Fibroblast of mammary gland (primary cell): ENCODE measurements around the gene C10orf90.

Experiments
- DNase-seq: peaks from one replicate; pipeline ENCODE4 v3.0.0-alpha.2; 2010; ENCODE audit warnings: low read depth
- H3K4me3 ChIP-seq: 2 replicates; pipeline ENCODE4 v1.5.1; 2011; ENCODE audit warnings: low read depth, mild to moderate bottlenecking, low read length, moderate library complexity; ENCODE audit not compliant: control insufficient read depth
- TF ChIP-seq, protein P1 (sequence below): conservative IDR thresholded peaks from 2 replicates; pipeline ENCODE4 v1.5.1; 2011; ENCODE audit warnings: low read depth, low read length, inconsistent platforms; ENCODE audit not compliant: control insufficient read depth, insufficient read depth

The C10orf90 gene

DNA sequence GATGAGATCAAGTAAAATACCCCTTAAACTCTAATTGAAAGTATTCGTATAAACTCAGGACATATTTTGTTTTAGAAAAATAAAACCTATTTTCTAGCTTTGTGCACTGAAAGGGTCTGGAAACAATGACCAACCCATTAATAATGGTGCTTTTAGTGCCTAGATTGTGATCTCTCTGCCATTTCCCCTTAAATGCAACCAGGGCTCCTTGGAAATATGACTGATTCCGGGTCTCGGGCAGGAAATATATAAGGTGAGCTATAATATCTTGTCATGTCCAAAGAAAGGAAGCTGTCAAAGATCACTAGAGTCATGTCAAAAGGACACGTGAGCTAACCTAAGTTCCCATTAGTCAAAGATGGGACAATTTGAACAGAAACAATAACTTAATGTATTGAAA lies 269.9 kb downstream of the C10orf90 start:
- TF ChIP-seq, protein P1, sequence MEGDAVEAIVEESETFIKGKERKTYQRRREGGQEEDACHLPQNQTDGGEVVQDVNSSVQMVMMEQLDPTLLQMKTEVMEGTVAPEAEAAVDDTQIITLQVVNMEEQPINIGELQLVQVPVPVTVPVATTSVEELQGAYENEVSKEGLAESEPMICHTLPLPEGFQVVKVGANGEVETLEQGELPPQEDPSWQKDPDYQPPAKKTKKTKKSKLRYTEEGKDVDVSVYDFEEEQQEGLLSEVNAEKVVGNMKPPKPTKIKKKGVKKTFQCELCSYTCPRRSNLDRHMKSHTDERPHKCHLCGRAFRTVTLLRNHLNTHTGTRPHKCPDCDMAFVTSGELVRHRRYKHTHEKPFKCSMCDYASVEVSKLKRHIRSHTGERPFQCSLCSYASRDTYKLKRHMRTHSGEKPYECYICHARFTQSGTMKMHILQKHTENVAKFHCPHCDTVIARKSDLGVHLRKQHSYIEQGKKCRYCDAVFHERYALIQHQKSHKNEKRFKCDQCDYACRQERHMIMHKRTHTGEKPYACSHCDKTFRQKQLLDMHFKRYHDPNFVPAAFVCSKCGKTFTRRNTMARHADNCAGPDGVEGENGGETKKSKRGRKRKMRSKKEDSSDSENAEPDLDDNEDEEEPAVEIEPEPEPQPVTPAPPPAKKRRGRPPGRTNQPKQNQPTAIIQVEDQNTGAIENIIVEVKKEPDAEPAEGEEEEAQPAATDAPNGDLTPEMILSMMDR = no peak
- DNase-seq = no peak
- no peak overlapping the region for H3K4me3 ChIP-seq

DNA sequence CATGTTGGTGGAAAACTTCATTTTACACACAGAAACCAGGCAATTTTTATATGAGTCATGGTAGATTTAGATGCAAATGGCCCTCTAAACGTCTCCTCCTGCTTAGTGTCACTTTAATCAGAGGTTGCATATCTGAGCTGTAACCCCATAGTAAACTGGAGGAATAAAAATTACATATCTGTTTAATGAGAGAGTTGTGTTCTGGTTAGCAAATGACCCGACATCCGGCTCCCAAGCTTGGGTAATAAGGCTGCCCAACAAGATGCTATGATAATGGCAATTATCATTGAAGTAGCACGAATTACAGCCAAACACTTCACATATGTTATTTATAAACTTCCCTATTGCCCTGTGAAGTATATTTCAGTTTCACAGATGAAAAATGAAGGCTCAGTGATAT lies 271.6 kb downstream of the C10orf90 start:
- no peak overlapping the region for H3K4me3 ChIP-seq
- TF ChIP-seq, protein P1 = no peak
- DNase-seq = no peak

DNA sequence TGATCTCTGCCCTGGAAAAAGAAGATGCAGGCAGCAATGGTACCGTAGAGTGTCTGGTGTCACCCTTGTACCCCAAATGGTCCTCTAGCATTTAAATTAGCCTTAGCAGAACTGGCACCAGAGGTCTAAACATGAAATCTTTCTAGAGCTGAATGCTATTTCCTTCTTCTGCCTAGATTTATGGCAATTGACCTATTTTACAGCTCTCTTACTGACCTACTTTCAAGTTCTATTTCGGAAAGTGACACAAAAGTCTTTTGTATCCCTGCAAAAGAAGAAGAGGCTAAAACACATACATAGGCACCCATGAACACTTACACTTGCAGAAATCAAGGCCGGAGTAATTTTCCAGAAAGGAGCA lies 272.1 kb downstream of the C10orf90 start:
- H3K4me3 ChIP-seq = no peak overlapping the region

DNA sequence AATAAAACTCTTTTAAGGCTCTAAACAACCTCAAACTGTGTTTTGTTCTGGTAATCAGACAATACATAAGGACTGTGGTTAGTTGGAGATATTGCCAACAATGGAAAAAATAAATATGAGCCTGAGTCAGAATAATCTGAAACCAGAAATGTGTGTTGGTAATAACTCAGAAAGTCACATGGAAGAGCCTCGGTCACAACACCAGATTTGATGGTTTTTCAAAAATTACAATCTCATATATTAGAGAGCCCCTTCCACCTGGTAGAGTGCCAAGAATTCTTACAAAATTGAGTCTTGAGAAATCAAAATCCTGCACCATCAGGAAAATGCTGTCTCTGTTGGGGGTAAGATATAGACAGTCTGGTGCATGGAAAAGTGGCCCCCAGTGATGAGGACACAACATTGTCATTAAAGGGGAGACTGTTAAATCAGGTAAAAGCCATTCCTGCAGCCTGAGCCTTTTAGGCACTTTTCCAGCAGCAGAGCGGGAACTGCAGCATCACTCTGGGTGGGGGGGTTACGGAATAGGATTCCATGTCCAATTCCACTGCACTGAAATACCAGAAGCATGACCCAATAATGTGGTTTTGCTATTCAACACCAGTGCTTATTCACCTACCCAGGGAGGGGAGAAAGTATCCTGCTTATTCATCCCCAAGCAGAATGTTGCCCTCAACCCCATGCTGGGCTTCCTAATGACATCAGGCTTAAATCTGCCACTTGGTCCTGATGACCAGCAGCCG lies 272.7 kb downstream of the C10orf90 start:
- TF ChIP-seq, protein P1 = no peak
- peak; percentile 99 for DNase-seq
- H3K4me3 ChIP-seq = no peak overlapping the region

More for the DNA sequence above, 272.1 kb downstream of the C10orf90 start:
- DNase-seq = no peak
- TF ChIP-seq, protein P1 = no peak

DNA sequence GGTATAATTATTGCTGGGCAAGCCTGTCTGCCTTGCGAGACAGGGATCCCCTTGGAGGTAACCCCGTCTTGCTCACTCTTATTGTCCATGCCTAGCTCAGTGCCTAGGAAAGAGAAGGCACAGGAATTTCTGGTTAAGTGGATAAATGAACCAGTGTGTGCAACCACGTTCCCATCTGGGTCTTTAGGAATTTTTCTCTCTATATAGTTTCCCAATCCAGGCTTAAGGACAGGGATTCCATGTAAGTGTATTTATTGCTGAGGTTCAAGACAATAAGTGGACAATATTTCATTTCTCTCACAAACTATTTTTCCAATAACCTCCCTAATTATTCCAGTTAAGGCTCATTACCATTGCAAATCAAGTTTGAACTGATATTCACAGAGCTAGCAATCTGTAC lies 273.3 kb downstream of the C10orf90 start:
- TF ChIP-seq, protein P1 = no peak
- H3K4me3 ChIP-seq = no peak overlapping the region
- DNase-seq = no peak

DNA sequence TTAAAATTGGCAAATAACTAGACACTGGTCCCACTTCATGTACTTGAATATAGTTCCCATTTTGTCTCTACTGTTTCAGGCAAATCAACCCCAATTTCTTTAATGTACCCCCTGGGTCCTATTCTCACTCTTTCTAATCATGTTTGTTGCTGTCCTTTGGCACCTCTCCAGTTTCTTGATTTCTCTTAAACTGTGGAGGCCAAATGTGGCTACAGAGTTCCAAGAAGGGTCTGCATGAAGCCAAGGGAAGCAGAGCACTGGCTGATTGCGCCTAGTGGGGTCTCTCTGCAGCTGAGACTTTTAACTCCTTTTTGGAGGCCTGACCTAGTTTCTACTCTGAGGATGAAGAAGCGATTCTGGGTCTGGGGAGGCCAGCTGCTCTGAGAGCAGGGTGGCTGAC lies 275.5 kb downstream of the C10orf90 start:
- H3K4me3 ChIP-seq = no peak overlapping the region
- TF ChIP-seq, protein P1 = no peak
- no peak for DNase-seq

DNA sequence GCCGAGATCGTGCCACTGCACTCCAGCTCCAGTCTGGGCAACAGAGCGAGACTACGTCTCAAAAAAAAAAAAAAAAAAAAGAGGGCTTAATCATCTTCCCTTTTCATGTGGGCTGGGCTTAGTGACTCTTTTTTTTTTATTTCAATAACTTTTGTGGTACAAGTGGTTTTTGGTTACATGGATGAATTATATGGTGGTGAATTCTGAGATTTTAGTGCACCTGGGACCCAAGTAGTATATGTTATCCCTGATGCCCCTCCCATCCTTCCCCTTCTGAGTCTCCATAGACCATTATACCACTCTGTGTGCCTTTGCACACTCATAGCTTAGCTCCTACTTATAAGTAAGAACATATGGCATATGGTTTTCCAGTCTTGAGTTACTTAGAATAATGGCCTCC lies 277.4 kb downstream of the C10orf90 start:
- no peak for DNase-seq
- TF ChIP-seq, protein P1 = no peak
- no peak overlapping the region for H3K4me3 ChIP-seq
